ENCODE measurements around the gene SDR9C7. TPM values are rescaled to one million over a fixed set of nuclear protein-coding genes. Genes with fewer than 3 reads are reported as not detected.
A peak's percentile ranks its signal among the peaks of the same experiment; 100 is the strongest.
"Not testable (repeated sequence)": the region's sequence is repeated elsewhere in the genome, so short reads cannot be mapped to it uniquely, and the experiment has no call there.

Gene SDR9C7
- total and polyA plus RNA-seq, 8 donors: 0.10 to 0.21 (median 0.18) TPM; not detected in 3

- intact Hi-C loops (cut with DNase I): no loop called here
- Histone ChIP-seq H3K36me3 (no peaks in the 10 kb centered on the region), H3K4me3 (no peak overlapping the region), H3K4me1 (no peaks in the 10 kb centered on the region), H3K9me3 (no peaks in the 10 kb centered on the region), H3K27me3 (no peaks in the 10 kb centered on the region), H3K27ac (no peak overlapping the region)
- ATAC-seq: peak; percentile 56
- DNase-seq: no peak
- no peak for TF ChIP-seq CTCF (IDR thresholded peaks at IDR 0.05)
Measured at GRCh38 chr12:56979628-56980027, 45.4 kb upstream of the SDR9C7 start.

GRCh38 chr12:56978397-56979138, 44.4 kb upstream of the SDR9C7 start:
- no peak overlapping the region for H3K27ac ChIP-seq
- no peaks in the 10 kb centered on the region for H3K36me3 ChIP-seq
- ATAC-seq: peak; percentile 23
- DNase-seq: no peak
- no peak for TF ChIP-seq CTCF (IDR thresholded peaks at IDR 0.05)
- no peaks in the 10 kb centered on the region for H3K9me3 ChIP-seq
- no peaks in the 10 kb centered on the region for H3K27me3 ChIP-seq
- no peak overlapping the region for H3K4me3 ChIP-seq
- no peaks in the 10 kb centered on the region for H3K4me1 ChIP-seq
- intact Hi-C loops (cut with DNase I): no loop called here

- H3K4me3 ChIP-seq, H3K4me1 ChIP-seq, DNase-seq: not testable (repeated sequence)
Measured at GRCh38 chr12:56977361-56977760, 43.2 kb upstream of the SDR9C7 start.

GRCh38 chr12:56974224-56974623, 40.0 kb upstream of the SDR9C7 start:
- ATAC-seq; H3K9me3 ChIP-seq; DNase-seq; H3K27ac ChIP-seq; intact Hi-C loops (cut with DNase I); H3K4me1 ChIP-seq; H3K36me3 ChIP-seq; H3K4me3 ChIP-seq; H3K27me3 ChIP-seq: not testable (repeated sequence)

More at GRCh38 chr12:56977361-56977760, 43.2 kb upstream of the SDR9C7 start:
- H3K9me3 ChIP-seq; H3K27me3 ChIP-seq; H3K27ac ChIP-seq; ATAC-seq; intact Hi-C loops (cut with DNase I); H3K36me3 ChIP-seq: not testable (repeated sequence)

GRCh38 chr12:56968910-56969309, 34.7 kb upstream of the SDR9C7 start:
- intact Hi-C loops (cut with DNase I); H3K4me1 ChIP-seq; H3K9me3 ChIP-seq; H3K36me3 ChIP-seq; ATAC-seq; H3K4me3 ChIP-seq; DNase-seq; H3K27me3 ChIP-seq; H3K27ac ChIP-seq: not testable (repeated sequence)

GRCh38 chr12:56965997-56966642, 31.9 kb upstream of the SDR9C7 start:
- H3K27me3 ChIP-seq; H3K4me3 ChIP-seq; intact Hi-C loops (cut with DNase I); ATAC-seq; H3K9me3 ChIP-seq; H3K36me3 ChIP-seq; H3K27ac ChIP-seq; H3K4me1 ChIP-seq: not testable (repeated sequence)
- peak in 1 of 4 donors; percentile 66 for DNase-seq

GRCh38 chr12:56965124-56965523, 30.9 kb upstream of the SDR9C7 start:
- H3K9me3 ChIP-seq; H3K4me3 ChIP-seq; H3K27ac ChIP-seq; H3K36me3 ChIP-seq; ATAC-seq; intact Hi-C loops (cut with DNase I); H3K4me1 ChIP-seq; H3K27me3 ChIP-seq; DNase-seq: not testable (repeated sequence)

GRCh38 chr12:56963557-56963956, 29.3 kb upstream of the SDR9C7 start:
- H3K27me3 ChIP-seq; H3K36me3 ChIP-seq; H3K4me1 ChIP-seq; intact Hi-C loops (cut with DNase I); H3K27ac ChIP-seq; H3K9me3 ChIP-seq; H3K4me3 ChIP-seq; ATAC-seq: not testable (repeated sequence)
- DNase-seq: peak in 1 of 4 donors; percentile 37

GRCh38 chr12:56962247-56962646, 28.0 kb upstream of the SDR9C7 start:
- H3K4me3 ChIP-seq; H3K27me3 ChIP-seq; intact Hi-C loops (cut with DNase I); DNase-seq; H3K4me1 ChIP-seq; H3K36me3 ChIP-seq; ATAC-seq; H3K27ac ChIP-seq: not testable (repeated sequence)
- H3K9me3 ChIP-seq: peaks cover 0 to 14% of the 10 kb centered on the region in 2 donors

Data from left lung (tissue), 10 donors.